H1 (cell line): ENCODE measurements around the gene TCEAL1. TPM values are rescaled to one million over a fixed set of nuclear protein-coding genes. Genes with fewer than 3 reads are reported as not detected.

Source experiments
- ASH2L ChIP-seq: fragments of 200-600, 300-600 bp; sonication (generic); IDR thresholded peaks from one replicate; pipeline ENCODE4 v1.7.1; 2017; ENCODE audit warnings: low read length
- BCL11A ChIP-seq, 2 experiments: IDR thresholded peaks; one replicate each; pipeline ENCODE4 v1.6.1; 2011; ENCODE audit warnings: low read depth in 2 of 2, low read length in 2 of 2, mild to moderate bottlenecking in 2 of 2
- CTBP2 ChIP-seq: IDR thresholded peaks from 2 replicates; pipeline ENCODE4 v1.7.0; 2011; ENCODE audit warnings: borderline replicate concordance, mild to moderate bottlenecking, moderate library complexity, mixed read lengths, low read length; ENCODE audit not compliant: insufficient read depth, insufficient read length
- CTCF ChIP-seq, 3 experiments: IDR thresholded peaks; 1 replicate in 2 of 3; 2 replicates in 1 of 3; pipeline versions ENCODE4 v1.5.1 to v1.6.1; 2011; ENCODE audit warnings: low read length in 3 of 3, mild to moderate bottlenecking in 3 of 3, inconsistent platforms in 2 of 3, low read depth in 1 of 3, moderate library complexity in 1 of 3; ENCODE audit not compliant: insufficient read depth in 1 of 3; ENCODE audit errors: control extremely low read depth in 1 of 3
- E2F6 ChIP-seq: IDR thresholded peaks from 2 replicates; pipeline ENCODE4 v1.6.1; 2012; ENCODE audit warnings: inconsistent platforms
- EGR1 ChIP-seq: IDR thresholded peaks from 2 replicates; pipeline ENCODE4 v1.6.1; 2011; ENCODE audit warnings: low read depth, low read length, borderline replicate concordance
- EP300 ChIP-seq, 2 experiments: IDR thresholded peaks; 1 replicate in 1 of 2; 2 replicates in 1 of 2; pipeline ENCODE4 v1.6.1; 2011 to 2012; ENCODE audit warnings: low read depth in 2 of 2, low read length in 2 of 2, mild to moderate bottlenecking in 2 of 2, borderline replicate concordance in 1 of 2, inconsistent platforms in 1 of 2, moderate library complexity in 1 of 2
- EZH2 ChIP-seq: fragments of 200-600 bp; sonication (generic); IDR thresholded peaks from 2 replicates; pipeline ENCODE4 v1.7.1; 2012; ENCODE audit warnings: low read depth, mild to moderate bottlenecking, moderate library complexity, low read length, inconsistent platforms; ENCODE audit not compliant: severe bottlenecking
- NANOG ChIP-seq: IDR thresholded peaks from 2 replicates; pipeline ENCODE4 v1.6.1; 2011; ENCODE audit warnings: low read length, low read depth, mild to moderate bottlenecking, inconsistent platforms; ENCODE audit not compliant: insufficient read depth, poor library complexity, severe bottlenecking
- POLR2A ChIP-seq, 2 experiments: IDR thresholded peaks; 1 replicate in 1 of 2; 2 replicates in 1 of 2; pipeline ENCODE4 v1.6.1; 2011; ENCODE audit warnings: low read depth in 2 of 2, low read length in 2 of 2, mild to moderate bottlenecking in 2 of 2; ENCODE audit errors: control extremely low read depth in 1 of 2
- RAD21 ChIP-seq, 2 experiments: IDR thresholded peaks in 1 of 2; conservative IDR thresholded peaks in 1 of 2; 2 replicates each; pipeline ENCODE4 v1.6.1; 2011; ENCODE audit warnings: low read depth in 2 of 2, low read length in 2 of 2, improper control_type of control experiment in 1 of 2, inconsistent platforms in 1 of 2, mild to moderate bottlenecking in 1 of 2, moderate library complexity in 1 of 2
- SAP30 ChIP-seq: fragments of 300-600 bp; sonication (generic); IDR thresholded peaks from 2 replicates; pipeline ENCODE4 v1.7.1; 2012; ENCODE audit warnings: low read length, moderate library complexity, mild to moderate bottlenecking, inconsistent platforms; ENCODE audit not compliant: insufficient read depth, insufficient replicate concordance
- SIX5 ChIP-seq: IDR thresholded peaks from 2 replicates; pipeline ENCODE4 v1.6.1; 2011; ENCODE audit warnings: mild to moderate bottlenecking, low read depth, low read length
- SP4 ChIP-seq: IDR thresholded peaks from 2 replicates; pipeline ENCODE4 v1.6.1; 2012; ENCODE audit warnings: low read length, inconsistent platforms
- TAF7 ChIP-seq: optimal IDR thresholded peaks from 2 replicates; pipeline ENCODE3; 2011; ENCODE audit warnings: low read depth, mild to moderate bottlenecking, inconsistent platforms, low read length, moderate library complexity, borderline replicate concordance
- TBP ChIP-seq: IDR thresholded peaks from 2 replicates; pipeline ENCODE4 v1.6.1; 2011; ENCODE audit warnings: low read depth, low read length, improper control_type of control experiment
- USF2 ChIP-seq: IDR thresholded peaks from 2 replicates; pipeline ENCODE4 v1.6.1; 2011; ENCODE audit warnings: low read length, improper control_type of control experiment
- ZNF274 ChIP-seq: IDR thresholded peaks from 2 replicates; pipeline ENCODE4 v1.7.0; 2012; ENCODE audit warnings: low read length, borderline replicate concordance; ENCODE audit errors: extremely low read depth
- polyA plus RNA-seq, 7 experiments: library from polyadenylated mRNA; depleted of rRNA in 3 of 7; stranded (reverse) in 5 of 7; unstranded in 2 of 7; fragments of >200 nt in 5 of 7; fragments of 200-250 nt in 2 of 7; gene quantifications; 1 replicate in 5 of 7; 2 replicates in 1 of 7; 4 replicates in 1 of 7; pipeline versions ENCODE4 v1.2.1 to v1.2.3, GENCODE V29; 2011 to 2013; ENCODE audit warnings: missing spikeins in 2 of 7, mixed read lengths in 2 of 7
- total RNA-seq: library from RNA; stranded (reverse); fragmentation: NEBNext Ultra II Directional; extraction: Animal tissue kit (Norgen Biotek cat#: 25700); gene quantifications from 2 replicates; pipeline ENCODE4 v1.2.1, GENCODE V29; 2021

The TCEAL1 gene
- total and polyA plus RNA-seq, 2 of the 8 experiments (the other 6 are each of a cell fraction or from before 2014, with no cell fraction given) = 3.9 to 4.1 TPM

- no peak for TF ChIP-seq RAD21 (IDR thresholded peaks at IDR 0.05 in 1 of 2, conservative IDR thresholded peaks at IDR 0.05 in 1 of 2; ENCODE audit: low read depth in 2 of 2, low read length in 2 of 2)
- TF ChIP-seq TAF7 = no peak
- no peak for TF ChIP-seq CTCF (IDR thresholded peaks at IDR 0.05; ENCODE audit: control extremely low read depth in 1 of 3, insufficient read depth in 1 of 3, low read depth in 1 of 3, low read length in 3 of 3)
- no peak for TF ChIP-seq EGR1
- TF ChIP-seq USF2 = peak; percentile 61; the same call in 1 of the 2 replicates
- TF ChIP-seq SIX5 = no peak
- TF ChIP-seq ZNF274 = no peak
- TF ChIP-seq EZH2 = no peak
- TF ChIP-seq E2F6 = no peak
- no peak for TF ChIP-seq SAP30
- TF ChIP-seq EP300 (IDR thresholded peaks at IDR 0.05; ENCODE audit: borderline replicate concordance in 1 of 2, low read depth in 2 of 2, low read length in 2 of 2) = no peak
- TF ChIP-seq ASH2L = no peak
- no peak for TF ChIP-seq TBP
- TF ChIP-seq POLR2A (IDR thresholded peaks at IDR 0.05; ENCODE audit: control extremely low read depth in 1 of 2, low read depth in 2 of 2, low read length in 2 of 2) = peak in 1 of 2 experiments; percentile 4; a peak in 1 of 3 replicates
- no peak for TF ChIP-seq BCL11A (IDR thresholded peaks at IDR 0.05; ENCODE audit: low read depth in 2 of 2, low read length in 2 of 2)
- no peak for TF ChIP-seq CTBP2
- TF ChIP-seq NANOG = no peak
- no peak for TF ChIP-seq SP4
These were observed 21.1 kb upstream of the TCEAL1 start, which contains the start of gene TCEAL3 (continued) for GRCh38 chrX:103607364-103608305.
